Body of pancreas (tissue), 4 donors: ENCODE data around the gene USP54.

Experiments used
- POLR2A ChIP-seq, 3 donors: fragments of 450-650 bp; IDR thresholded peaks; one replicate each; pipeline ENCODE4 v1.6.1; 2016; ENCODE audit warnings: antibody characterized with exemption in 3 of 3, mild to moderate bottlenecking in 2 of 3
- TF ChIP-seq, protein P1 (sequence below), 7 experiments: fragments of 450-650 bp in 4 of 7; fragments of 200-600 bp in 3 of 7; sonication (generic) in 3 of 7; IDR thresholded peaks; one replicate each; pipeline ENCODE4 v1.5.1; 2016 to 2019; ENCODE audit warnings: antibody characterized with exemption in 7 of 7

DNA sequence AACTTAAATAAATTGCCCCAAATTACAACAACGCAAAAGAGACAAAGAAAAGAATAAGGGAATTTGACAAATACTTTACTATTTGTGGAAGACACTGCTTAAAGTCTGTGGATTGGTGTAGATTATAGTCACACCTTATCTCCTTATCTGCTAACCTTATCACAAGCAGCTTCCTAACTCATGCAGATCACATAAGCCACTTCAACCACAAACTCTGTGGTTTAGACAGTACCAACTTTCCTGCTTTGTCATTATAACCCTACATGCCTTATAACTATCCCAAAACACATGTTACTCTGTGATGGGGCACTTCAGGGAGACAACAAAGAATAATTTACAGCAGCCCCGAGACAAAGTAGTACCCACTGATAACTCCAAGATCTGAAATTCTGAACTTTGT is 53.9 kb downstream of the USP54 start:
- no peak for TF ChIP-seq POLR2A (IDR thresholded peaks at IDR 0.05)
- TF ChIP-seq, protein P1, sequence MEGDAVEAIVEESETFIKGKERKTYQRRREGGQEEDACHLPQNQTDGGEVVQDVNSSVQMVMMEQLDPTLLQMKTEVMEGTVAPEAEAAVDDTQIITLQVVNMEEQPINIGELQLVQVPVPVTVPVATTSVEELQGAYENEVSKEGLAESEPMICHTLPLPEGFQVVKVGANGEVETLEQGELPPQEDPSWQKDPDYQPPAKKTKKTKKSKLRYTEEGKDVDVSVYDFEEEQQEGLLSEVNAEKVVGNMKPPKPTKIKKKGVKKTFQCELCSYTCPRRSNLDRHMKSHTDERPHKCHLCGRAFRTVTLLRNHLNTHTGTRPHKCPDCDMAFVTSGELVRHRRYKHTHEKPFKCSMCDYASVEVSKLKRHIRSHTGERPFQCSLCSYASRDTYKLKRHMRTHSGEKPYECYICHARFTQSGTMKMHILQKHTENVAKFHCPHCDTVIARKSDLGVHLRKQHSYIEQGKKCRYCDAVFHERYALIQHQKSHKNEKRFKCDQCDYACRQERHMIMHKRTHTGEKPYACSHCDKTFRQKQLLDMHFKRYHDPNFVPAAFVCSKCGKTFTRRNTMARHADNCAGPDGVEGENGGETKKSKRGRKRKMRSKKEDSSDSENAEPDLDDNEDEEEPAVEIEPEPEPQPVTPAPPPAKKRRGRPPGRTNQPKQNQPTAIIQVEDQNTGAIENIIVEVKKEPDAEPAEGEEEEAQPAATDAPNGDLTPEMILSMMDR (IDR thresholded peaks at IDR 0.05), result no peak
